ENCODE measurements around the gene PRPF8.
A peak's percentile ranks its signal among the peaks of the same experiment; 100 is the strongest.

Gene PRPF8

GRCh38 chr17:1713878-1714426 is 29.3 kb upstream of the PRPF8 start:
- no peaks in the 10 kb centered on the region for H3K36me3 ChIP-seq (ENCODE audit: insufficient read depth, low read length)
- no peak overlapping the region for H3K9ac ChIP-seq (ENCODE audit: low read depth, low read length, poor library complexity, severe bottlenecking)
- peaks cover 5% of the 10 kb centered on the region for H4K20me1 ChIP-seq (ENCODE audit: insufficient read depth, low read length, poor library complexity, severe bottlenecking)
- no peaks in the 10 kb centered on the region for H3K27me3 ChIP-seq (ENCODE audit: insufficient read depth, low read length, poor library complexity, severe bottlenecking)
- H3K9me2 ChIP-seq (replicated peaks; ENCODE audit: low read depth, low read length) = no peaks in the 10 kb centered on the region
- H2AFZ ChIP-seq (ENCODE audit: low read length) = no peak overlapping the region
- no peaks in the 10 kb centered on the region for H3F3A ChIP-seq (ENCODE audit: low read depth)
- H3K4me1 ChIP-seq (ENCODE audit: insufficient read depth, low read length, poor library complexity, severe bottlenecking) = peaks cover 14% of the 10 kb centered on the region
- no peak overlapping the region for H3K4me3 ChIP-seq (ENCODE audit: low read length, poor library complexity, severe bottlenecking)
- H3K79me2 ChIP-seq (ENCODE audit: insufficient read depth, low read length) = peaks cover 4% of the 10 kb centered on the region; the same call in 1 of the 2 replicates
- TF ChIP-seq EZH2phosphoT487 (IDR thresholded peaks at IDR 0.05; ENCODE audit: borderline replicate concordance) = no peak
- TF ChIP-seq CTCF (conservative IDR thresholded peaks at IDR 0.05; ENCODE audit: low read length) = peak; percentile 47
- H3K4me2 ChIP-seq (ENCODE audit: low read depth, low read length, poor library complexity, severe bottlenecking) = no peak overlapping the region
- no peaks in the 10 kb centered on the region for H3K9me3 ChIP-seq (ENCODE audit: insufficient read depth, low read depth, low read length)

- Histone ChIP-seq H3K9ac (ENCODE audit: low read depth, low read length, poor library complexity, severe bottlenecking) (no peak overlapping the region), H3K79me2 (ENCODE audit: insufficient read depth, low read length) (peaks cover 1% of the 10 kb centered on the region; the same call in 1 of the 2 replicates), H3K4me3 (ENCODE audit: low read length, poor library complexity, severe bottlenecking) (no peak overlapping the region), H3K4me1 (ENCODE audit: insufficient read depth, low read length, poor library complexity, severe bottlenecking) (peaks cover 12% of the 10 kb centered on the region), H3K4me2 (ENCODE audit: low read depth, low read length, poor library complexity, severe bottlenecking) (no peak overlapping the region), H3K9me3 (ENCODE audit: insufficient read depth, low read depth, low read length) (no peaks in the 10 kb centered on the region), H3K36me3 (ENCODE audit: insufficient read depth, low read length) (no peaks in the 10 kb centered on the region), H3F3A (ENCODE audit: low read depth) (no peaks in the 10 kb centered on the region), H4K20me1 (ENCODE audit: insufficient read depth, low read length, poor library complexity, severe bottlenecking) (peaks cover 5% of the 10 kb centered on the region), H2AFZ (ENCODE audit: low read length) (no peak overlapping the region), H3K9me2 (replicated peaks; ENCODE audit: low read depth, low read length) (no peaks in the 10 kb centered on the region), H3K27me3 (ENCODE audit: insufficient read depth, low read length, poor library complexity, severe bottlenecking) (no peaks in the 10 kb centered on the region)
- no peak for TF ChIP-seq CTCF (conservative IDR thresholded peaks at IDR 0.05; ENCODE audit: low read length)
Measured at GRCh38 chr17:1713160-1713877, 28.7 kb upstream of the PRPF8 start.

GRCh38 chr17:1712271-1712670 is 27.6 kb upstream of the PRPF8 start:
- Histone ChIP-seq H3K4me2 (ENCODE audit: low read depth, low read length, poor library complexity, severe bottlenecking) (no peak overlapping the region), H3K9me2 (replicated peaks; ENCODE audit: low read depth, low read length) (no peaks in the 10 kb centered on the region), H3K9ac (ENCODE audit: low read depth, low read length, poor library complexity, severe bottlenecking) (no peak overlapping the region), H3K79me2 (ENCODE audit: insufficient read depth, low read length) (no peaks in the 10 kb centered on the region), H2AFZ (ENCODE audit: low read length) (no peak overlapping the region), H3K9me3 (ENCODE audit: insufficient read depth, low read depth, low read length) (no peaks in the 10 kb centered on the region), H3K4me3 (ENCODE audit: low read length, poor library complexity, severe bottlenecking) (no peak overlapping the region), H4K20me1 (ENCODE audit: insufficient read depth, low read length, poor library complexity, severe bottlenecking) (peaks cover 5% of the 10 kb centered on the region), H3K36me3 (ENCODE audit: insufficient read depth, low read length) (no peaks in the 10 kb centered on the region), H3F3A (ENCODE audit: low read depth) (no peaks in the 10 kb centered on the region), H3K27me3 (ENCODE audit: insufficient read depth, low read length, poor library complexity, severe bottlenecking) (no peaks in the 10 kb centered on the region), H3K4me1 (ENCODE audit: insufficient read depth, low read length, poor library complexity, severe bottlenecking) (peaks cover 11% of the 10 kb centered on the region)
- no peak for TF ChIP-seq EZH2phosphoT487 (IDR thresholded peaks at IDR 0.05; ENCODE audit: borderline replicate concordance)
- TF ChIP-seq CTCF (conservative IDR thresholded peaks at IDR 0.05; ENCODE audit: low read length) = no peak

Data from Loucy (cell line).